GM12892 (cell line): Measurements from ENCODE around the gene ST3GAL3.
"Not testable (repeated sequence)": the region's sequence is repeated elsewhere in the genome, so short reads cannot be mapped to it uniquely, and the experiment has no call there.

Experiments
- POLR2A ChIP-seq: IDR thresholded peaks from 2 replicates; pipeline ENCODE4 v1.6.1; 2011; ENCODE audit warnings: low read depth, low read length, control low read depth
- POLR2AphosphoS5 ChIP-seq: IDR thresholded peaks from 2 replicates; pipeline ENCODE4 v1.6.1; 2011; ENCODE audit warnings: low read depth, low read length, control low read depth

DNA sequence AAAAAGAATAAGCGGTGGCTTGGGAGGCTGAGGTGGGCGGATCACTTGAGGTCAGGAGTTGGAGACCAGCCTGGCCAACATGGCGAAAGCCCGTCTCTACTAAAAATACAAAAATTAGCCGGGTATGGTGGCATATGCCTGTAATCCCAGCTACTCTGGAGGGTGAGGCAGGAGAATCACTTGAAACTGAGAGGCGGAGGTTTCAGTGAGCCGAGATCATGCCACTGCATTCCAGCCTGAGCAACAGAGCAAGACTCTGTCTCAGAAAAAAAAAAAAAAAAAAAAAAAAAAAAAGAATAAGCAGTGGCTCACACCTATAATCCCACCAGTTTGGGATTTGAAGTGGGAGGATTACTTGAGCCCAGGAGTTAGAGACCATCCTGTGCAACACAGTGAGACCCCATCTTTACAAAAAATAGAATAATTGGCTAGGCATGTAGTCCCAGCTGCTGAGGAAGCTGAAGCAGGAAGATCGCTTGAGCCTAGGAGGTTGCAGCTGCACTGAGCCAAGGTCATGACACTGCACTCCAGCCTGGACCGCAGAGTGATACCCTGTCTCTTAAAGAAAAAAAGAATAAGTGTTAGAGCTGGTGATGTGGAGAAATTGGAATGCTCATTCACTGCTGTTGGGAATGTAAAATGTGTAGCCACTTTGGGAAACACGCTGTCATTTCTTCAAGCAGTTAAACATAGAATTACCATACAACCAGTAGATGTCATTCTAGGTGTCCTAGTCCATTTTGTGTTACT, 12.5 kb downstream of the ST3GAL3 start:
- not testable (repeated sequence) for TF ChIP-seq POLR2A, POLR2AphosphoS5
